Ishikawa (cell line): Measurements from ENCODE around the gene RPUSD2.

Source experiments
- CEBPB ChIP-seq: IDR thresholded peaks from 2 replicates; pipeline ENCODE4 v1.6.1; 2012
- CREB1 ChIP-seq: IDR thresholded peaks from 2 replicates; pipeline ENCODE4 v1.6.1; 2012; ENCODE audit warnings: low read depth
- EGR1 ChIP-seq: IDR thresholded peaks from 2 replicates; pipeline ENCODE4 v1.6.1; 2012
- EP300 ChIP-seq: IDR thresholded peaks from 2 replicates; pipeline ENCODE4 v1.6.1; 2012; ENCODE audit warnings: borderline replicate concordance
- FOXM1 ChIP-seq: IDR thresholded peaks from 2 replicates; pipeline ENCODE4 v1.6.1; 2012; ENCODE audit warnings: low read depth, borderline replicate concordance
- NFIC ChIP-seq: IDR thresholded peaks from 2 replicates; pipeline ENCODE4 v1.6.1; 2012
- RAD21 ChIP-seq: IDR thresholded peaks from 2 replicates; pipeline ENCODE4 v1.6.1; 2012; ENCODE audit warnings: low read depth
- TAF1 ChIP-seq: IDR thresholded peaks from 2 replicates; pipeline ENCODE4 v1.6.1; 2012; ENCODE audit warnings: low read depth, mild to moderate bottlenecking
- TCF12 ChIP-seq: IDR thresholded peaks from 2 replicates; pipeline ENCODE4 v1.6.1; 2012; ENCODE audit warnings: low read depth
- TEAD4 ChIP-seq: IDR thresholded peaks from 2 replicates; pipeline ENCODE4 v1.6.1; 2012
- YY1 ChIP-seq: IDR thresholded peaks from 2 replicates; pipeline ENCODE4 v1.6.1; 2012; ENCODE audit warnings: low read depth
- ZBTB7A ChIP-seq: IDR thresholded peaks from 2 replicates; pipeline ENCODE4 v1.6.1; 2012; ENCODE audit warnings: low read depth
- TF ChIP-seq, protein P1 (sequence below): IDR thresholded peaks from 2 replicates; pipeline ENCODE4 v1.6.1; 2012
- TF ChIP-seq, protein P2 (sequence below): IDR thresholded peaks from 2 replicates; pipeline ENCODE4 v1.6.1; 2012
- TF ChIP-seq, protein P3 (sequence below): IDR thresholded peaks from 2 replicates; pipeline ENCODE4 v1.6.1; 2012; ENCODE audit warnings: low read depth, mild to moderate bottlenecking

The RPUSD2 gene

DNA sequence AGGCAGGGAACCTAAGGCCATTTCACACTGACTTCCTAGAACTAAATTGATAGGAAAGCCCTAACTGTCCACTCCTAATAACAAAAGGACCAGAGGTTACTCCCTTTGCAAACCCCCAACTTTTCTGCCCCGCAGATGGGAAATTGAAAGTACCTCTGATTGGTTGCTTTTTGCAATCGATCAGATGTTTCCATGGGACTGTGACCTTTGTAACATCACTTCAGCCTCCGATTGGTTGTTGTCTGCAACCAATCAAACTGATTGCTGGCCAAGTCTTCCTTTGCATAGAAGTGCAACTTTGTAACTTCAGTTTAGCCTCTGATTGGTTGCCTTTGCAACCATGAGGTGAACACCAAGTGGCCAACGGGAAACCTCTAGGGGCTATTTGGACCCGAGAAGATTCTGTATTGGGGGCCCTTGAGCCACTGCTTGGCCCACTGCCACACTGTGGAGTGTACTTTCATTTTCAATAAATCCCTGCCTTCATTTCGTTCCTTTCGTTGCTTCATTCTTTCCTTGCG lies 13.7 kb downstream of the RPUSD2 start:
- TF ChIP-seq EP300 (no peak), CREB1 (no peak), TCF12 (no peak), RAD21 (no peak), NFIC (no peak), ZBTB7A (no peak), EGR1 (no peak), TAF1 (no peak), FOXM1 (no peak), TEAD4 (no peak), YY1 (no peak), CEBPB (no peak)
- TF ChIP-seq, protein P1, sequence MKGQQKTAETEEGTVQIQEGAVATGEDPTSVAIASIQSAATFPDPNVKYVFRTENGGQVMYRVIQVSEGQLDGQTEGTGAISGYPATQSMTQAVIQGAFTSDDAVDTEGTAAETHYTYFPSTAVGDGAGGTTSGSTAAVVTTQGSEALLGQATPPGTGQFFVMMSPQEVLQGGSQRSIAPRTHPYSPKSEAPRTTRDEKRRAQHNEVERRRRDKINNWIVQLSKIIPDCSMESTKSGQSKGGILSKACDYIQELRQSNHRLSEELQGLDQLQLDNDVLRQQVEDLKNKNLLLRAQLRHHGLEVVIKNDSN: no peak
- TF ChIP-seq, protein P2, sequence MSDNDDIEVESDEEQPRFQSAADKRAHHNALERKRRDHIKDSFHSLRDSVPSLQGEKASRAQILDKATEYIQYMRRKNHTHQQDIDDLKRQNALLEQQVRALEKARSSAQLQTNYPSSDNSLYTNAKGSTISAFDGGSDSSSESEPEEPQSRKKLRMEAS: no peak
- TF ChIP-seq, protein P3, sequence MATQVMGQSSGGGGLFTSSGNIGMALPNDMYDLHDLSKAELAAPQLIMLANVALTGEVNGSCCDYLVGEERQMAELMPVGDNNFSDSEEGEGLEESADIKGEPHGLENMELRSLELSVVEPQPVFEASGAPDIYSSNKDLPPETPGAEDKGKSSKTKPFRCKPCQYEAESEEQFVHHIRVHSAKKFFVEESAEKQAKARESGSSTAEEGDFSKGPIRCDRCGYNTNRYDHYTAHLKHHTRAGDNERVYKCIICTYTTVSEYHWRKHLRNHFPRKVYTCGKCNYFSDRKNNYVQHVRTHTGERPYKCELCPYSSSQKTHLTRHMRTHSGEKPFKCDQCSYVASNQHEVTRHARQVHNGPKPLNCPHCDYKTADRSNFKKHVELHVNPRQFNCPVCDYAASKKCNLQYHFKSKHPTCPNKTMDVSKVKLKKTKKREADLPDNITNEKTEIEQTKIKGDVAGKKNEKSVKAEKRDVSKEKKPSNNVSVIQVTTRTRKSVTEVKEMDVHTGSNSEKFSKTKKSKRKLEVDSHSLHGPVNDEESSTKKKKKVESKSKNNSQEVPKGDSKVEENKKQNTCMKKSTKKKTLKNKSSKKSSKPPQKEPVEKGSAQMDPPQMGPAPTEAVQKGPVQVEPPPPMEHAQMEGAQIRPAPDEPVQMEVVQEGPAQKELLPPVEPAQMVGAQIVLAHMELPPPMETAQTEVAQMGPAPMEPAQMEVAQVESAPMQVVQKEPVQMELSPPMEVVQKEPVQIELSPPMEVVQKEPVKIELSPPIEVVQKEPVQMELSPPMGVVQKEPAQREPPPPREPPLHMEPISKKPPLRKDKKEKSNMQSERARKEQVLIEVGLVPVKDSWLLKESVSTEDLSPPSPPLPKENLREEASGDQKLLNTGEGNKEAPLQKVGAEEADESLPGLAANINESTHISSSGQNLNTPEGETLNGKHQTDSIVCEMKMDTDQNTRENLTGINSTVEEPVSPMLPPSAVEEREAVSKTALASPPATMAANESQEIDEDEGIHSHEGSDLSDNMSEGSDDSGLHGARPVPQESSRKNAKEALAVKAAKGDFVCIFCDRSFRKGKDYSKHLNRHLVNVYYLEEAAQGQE: no peak

DNA sequence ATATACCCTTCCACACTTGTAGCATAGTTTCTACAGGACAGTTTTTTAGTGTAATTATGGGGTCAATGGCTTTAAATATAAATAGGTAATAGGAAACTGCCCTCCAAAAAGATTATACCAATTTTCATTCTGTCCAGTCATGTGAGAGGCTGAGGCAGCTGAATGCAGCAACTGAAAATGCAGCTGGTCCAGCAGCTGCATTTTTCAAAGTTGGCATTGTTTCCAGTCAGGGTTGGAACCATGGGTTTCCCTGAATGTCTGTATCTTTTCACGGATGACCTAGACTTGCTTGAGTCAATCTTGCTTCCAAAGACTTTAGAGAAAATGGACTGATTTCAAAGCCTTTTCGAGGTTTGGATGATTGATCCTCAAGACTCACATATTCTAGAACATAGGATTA lies 15.1 kb downstream of the RPUSD2 start:
- TF ChIP-seq EGR1 (no peak), FOXM1 (peak; percentile 43; the same call in 1 of the 2 replicates), TAF1 (no peak), TCF12 (no peak), TEAD4 (no peak)
- TF ChIP-seq, protein P2: no peak
- TF ChIP-seq, protein P3: no peak

DNA sequence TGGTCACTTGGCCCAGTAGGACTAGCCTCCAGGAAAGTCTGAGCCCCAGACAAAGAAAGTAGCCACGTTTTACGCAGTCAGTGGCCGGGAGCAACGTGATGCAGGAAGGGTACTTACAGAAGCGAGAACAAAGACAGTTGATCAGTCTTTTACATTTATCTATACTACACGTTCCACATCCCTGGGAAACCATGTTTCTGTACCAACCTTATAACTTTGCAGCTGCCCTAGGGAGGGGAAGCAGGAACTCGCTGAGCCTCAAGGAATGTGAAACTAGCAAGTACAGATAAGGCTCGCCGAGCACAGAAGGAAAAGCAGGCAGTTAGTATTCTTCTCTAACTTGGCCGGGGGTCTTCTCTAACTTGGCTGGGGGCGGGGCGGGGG lies 21.6 kb downstream of the RPUSD2 start:
- TF ChIP-seq RAD21 (no peak), TAF1 (no peak), TCF12 (no peak), CREB1 (no peak), EP300 (no peak), ZBTB7A (no peak), TEAD4 (no peak), FOXM1 (no peak), CEBPB (no peak), EGR1 (no peak), NFIC (no peak), YY1 (no peak)
- TF ChIP-seq, protein P1: no peak
- TF ChIP-seq, protein P3: no peak
- TF ChIP-seq, protein P2: no peak

DNA sequence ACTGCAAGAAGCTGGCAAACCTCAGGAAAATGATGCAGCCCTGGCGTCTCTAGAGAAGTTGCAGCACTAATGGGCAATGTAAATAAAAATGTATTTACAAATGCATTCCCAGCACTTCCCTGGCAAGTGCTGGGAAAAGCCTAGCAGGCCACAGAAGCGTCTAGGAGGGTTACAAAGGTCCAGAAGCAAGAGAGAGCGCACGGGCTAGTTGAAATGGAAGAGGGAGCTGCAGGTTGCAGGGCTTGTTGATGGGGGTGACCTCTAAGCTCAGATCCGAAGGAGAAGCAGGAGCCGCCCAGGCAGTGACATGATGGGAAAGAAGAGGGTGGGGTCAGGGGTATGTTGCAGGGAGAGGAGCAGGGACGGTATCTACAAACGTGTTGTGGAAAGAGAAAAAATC lies 22.3 kb downstream of the RPUSD2 start:
- no peak for TF ChIP-seq NFIC
- TF ChIP-seq FOXM1: no peak
- no peak for TF ChIP-seq TEAD4
- TF ChIP-seq, protein P2: no peak
- TF ChIP-seq, protein P1: no peak
- no peak for TF ChIP-seq TCF12
- no peak for TF ChIP-seq YY1
- TF ChIP-seq EP300: no peak
- no peak for TF ChIP-seq ZBTB7A
- TF ChIP-seq, protein P3: no peak
- no peak for TF ChIP-seq EGR1
- TF ChIP-seq TAF1: no peak
- TF ChIP-seq CEBPB: no peak
- TF ChIP-seq CREB1: no peak
- TF ChIP-seq RAD21: no peak
